Breast epithelium (tissue), 3 donors: ENCODE measurements around the gene GDA.

ENCODE experiments used
- POLR2AphosphoS5 ChIP-seq, 3 donors: sonication (generic); formaldehyde crosslinking; IDR thresholded peaks; one replicate each; pipeline ENCODE4 v1.6.1; 2017; ENCODE audit warnings: antibody characterized with exemption in 3 of 3
- TF ChIP-seq, protein P1 (sequence below), 3 donors: fragments of 450-650 bp; IDR thresholded peaks; one replicate each; pipeline ENCODE4 v1.5.1; 2016 to 2017; ENCODE audit warnings: antibody characterized with exemption in 3 of 3, mild to moderate bottlenecking in 3 of 3, moderate library complexity in 3 of 3

DNA sequence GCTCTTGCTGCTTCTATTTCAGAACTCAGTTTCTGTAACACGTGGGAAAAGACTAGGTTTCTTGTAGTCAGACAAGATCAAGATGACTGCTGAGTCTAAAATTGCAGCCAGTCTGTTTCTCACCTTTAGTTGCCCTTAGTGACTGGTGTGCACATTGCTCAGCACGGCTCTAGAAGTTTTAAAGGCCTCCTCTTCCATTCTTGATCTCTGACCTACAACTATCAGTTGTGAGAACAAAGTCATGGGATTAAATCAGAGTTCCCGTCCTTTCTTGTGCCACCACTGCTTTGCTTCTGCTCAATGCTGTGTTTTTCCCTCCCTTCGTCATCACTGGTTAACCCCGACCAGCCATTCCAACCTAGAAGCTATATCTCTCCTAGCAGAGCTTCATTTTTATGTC is 52.8 kb downstream of the GDA start:
- TF ChIP-seq, protein P1, sequence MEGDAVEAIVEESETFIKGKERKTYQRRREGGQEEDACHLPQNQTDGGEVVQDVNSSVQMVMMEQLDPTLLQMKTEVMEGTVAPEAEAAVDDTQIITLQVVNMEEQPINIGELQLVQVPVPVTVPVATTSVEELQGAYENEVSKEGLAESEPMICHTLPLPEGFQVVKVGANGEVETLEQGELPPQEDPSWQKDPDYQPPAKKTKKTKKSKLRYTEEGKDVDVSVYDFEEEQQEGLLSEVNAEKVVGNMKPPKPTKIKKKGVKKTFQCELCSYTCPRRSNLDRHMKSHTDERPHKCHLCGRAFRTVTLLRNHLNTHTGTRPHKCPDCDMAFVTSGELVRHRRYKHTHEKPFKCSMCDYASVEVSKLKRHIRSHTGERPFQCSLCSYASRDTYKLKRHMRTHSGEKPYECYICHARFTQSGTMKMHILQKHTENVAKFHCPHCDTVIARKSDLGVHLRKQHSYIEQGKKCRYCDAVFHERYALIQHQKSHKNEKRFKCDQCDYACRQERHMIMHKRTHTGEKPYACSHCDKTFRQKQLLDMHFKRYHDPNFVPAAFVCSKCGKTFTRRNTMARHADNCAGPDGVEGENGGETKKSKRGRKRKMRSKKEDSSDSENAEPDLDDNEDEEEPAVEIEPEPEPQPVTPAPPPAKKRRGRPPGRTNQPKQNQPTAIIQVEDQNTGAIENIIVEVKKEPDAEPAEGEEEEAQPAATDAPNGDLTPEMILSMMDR (IDR thresholded peaks at IDR 0.05): no peak
- no peak for TF ChIP-seq POLR2AphosphoS5 (IDR thresholded peaks at IDR 0.05)
